Measurements from ENCODE around the gene DUOX1.
"Not testable (repeated sequence)": the region's sequence is repeated elsewhere in the genome, so short reads cannot be mapped to it uniquely, and the experiment has no call there.

Gene DUOX1

GRCh38 chr15:45134046-45134445, 4.3 kb downstream of the DUOX1 start:
- Histone ChIP-seq H3K4me1 (ENCODE audit: insufficient read depth, low read length, poor library complexity, severe bottlenecking) (no peaks in the 10 kb centered on the region), H3K9ac (ENCODE audit: low read depth, low read length, poor library complexity, severe bottlenecking) (no peak overlapping the region), H3K79me2 (ENCODE audit: insufficient read depth, low read length) (no peaks in the 10 kb centered on the region), H4K20me1 (ENCODE audit: insufficient read depth, low read length, poor library complexity, severe bottlenecking) (no peaks in the 10 kb centered on the region), H3K4me3 (ENCODE audit: low read length, poor library complexity, severe bottlenecking) (no peak overlapping the region), H2AFZ (ENCODE audit: low read length) (no peak overlapping the region), H3K4me2 (ENCODE audit: low read depth, low read length, poor library complexity, severe bottlenecking) (no peak overlapping the region), H3K27me3 (ENCODE audit: insufficient read depth, low read length, poor library complexity, severe bottlenecking) (no peaks in the 10 kb centered on the region), H3K36me3 (ENCODE audit: insufficient read depth, low read length) (no peaks in the 10 kb centered on the region), H3K9me3 (ENCODE audit: insufficient read depth, low read depth, low read length) (no peaks in the 10 kb centered on the region), H3F3A (ENCODE audit: low read depth) (no peaks in the 10 kb centered on the region), H3K9me2 (replicated peaks; ENCODE audit: low read depth, low read length) (no peaks in the 10 kb centered on the region)
- TF ChIP-seq CTCF (conservative IDR thresholded peaks at IDR 0.05; ENCODE audit: low read length) (no peak), EZH2phosphoT487 (IDR thresholded peaks at IDR 0.05; ENCODE audit: borderline replicate concordance) (no peak)

DNA sequence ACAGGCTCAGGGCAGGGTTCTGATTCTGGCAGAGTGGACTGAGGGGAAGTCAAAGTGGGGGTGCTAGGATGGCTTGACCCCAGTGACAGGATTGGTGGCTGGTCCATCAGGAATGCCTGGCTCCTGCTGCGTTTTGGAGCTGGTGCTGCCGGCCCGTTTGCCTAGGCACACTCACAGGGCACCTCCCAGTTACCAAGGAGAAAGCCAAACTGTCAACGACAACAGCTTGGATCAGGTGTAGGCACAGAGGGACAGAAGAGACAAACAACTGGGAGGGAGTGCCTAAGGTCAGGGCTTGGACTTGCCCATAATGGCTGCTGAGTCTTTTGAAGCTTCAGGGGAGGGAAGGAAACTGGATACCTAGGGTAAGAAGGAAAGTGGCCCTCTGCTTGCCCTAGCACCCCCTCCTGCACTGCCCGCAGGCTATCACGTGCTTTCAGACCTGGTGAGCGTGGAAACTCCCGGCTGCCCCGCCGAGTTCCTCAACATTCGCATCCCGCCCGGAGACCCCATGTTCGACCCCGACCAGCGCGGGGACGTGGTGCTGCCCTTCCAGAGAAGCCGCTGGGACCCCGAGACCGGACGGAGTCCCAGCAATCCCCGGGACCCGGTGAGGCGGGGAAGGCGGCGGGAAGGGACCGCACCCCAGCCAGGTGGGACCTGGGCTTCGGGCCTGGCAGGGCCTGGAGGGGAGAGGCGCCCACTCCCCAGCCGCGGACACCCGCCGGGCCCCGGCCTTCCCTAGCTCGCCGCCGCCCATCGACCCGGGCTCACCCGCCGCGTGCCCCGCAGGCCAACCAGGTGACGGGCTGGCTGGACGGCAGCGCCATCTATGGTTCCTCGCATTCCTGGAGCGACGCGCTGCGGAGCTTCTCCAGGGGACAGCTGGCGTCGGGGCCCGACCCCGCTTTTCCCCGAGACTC, 5.1 kb downstream of the DUOX1 start:
- H3K27me3 ChIP-seq (ENCODE audit: insufficient read depth, low read length, poor library complexity, severe bottlenecking) = no peaks in the 10 kb centered on the region
- no peaks in the 10 kb centered on the region for H3K36me3 ChIP-seq (ENCODE audit: insufficient read depth, low read length)
- H4K20me1 ChIP-seq (ENCODE audit: insufficient read depth, low read length, poor library complexity, severe bottlenecking) = no peaks in the 10 kb centered on the region
- no peaks in the 10 kb centered on the region for H3K9me3 ChIP-seq (ENCODE audit: insufficient read depth, low read depth, low read length)
- H3K4me3 ChIP-seq (ENCODE audit: low read length, poor library complexity, severe bottlenecking) = no peak overlapping the region
- H3K4me1 ChIP-seq (ENCODE audit: insufficient read depth, low read length, poor library complexity, severe bottlenecking) = no peaks in the 10 kb centered on the region
- no peak overlapping the region for H3K9ac ChIP-seq (ENCODE audit: low read depth, low read length, poor library complexity, severe bottlenecking)
- no peak for TF ChIP-seq EZH2phosphoT487 (IDR thresholded peaks at IDR 0.05; ENCODE audit: borderline replicate concordance)
- no peak for TF ChIP-seq CTCF (conservative IDR thresholded peaks at IDR 0.05; ENCODE audit: low read length)
- no peaks in the 10 kb centered on the region for H3K9me2 ChIP-seq (replicated peaks; ENCODE audit: low read depth, low read length)
- no peaks in the 10 kb centered on the region for H3K79me2 ChIP-seq (ENCODE audit: insufficient read depth, low read length)
- no peak overlapping the region for H2AFZ ChIP-seq (ENCODE audit: low read length)
- no peaks in the 10 kb centered on the region for H3F3A ChIP-seq (ENCODE audit: low read depth)
- H3K4me2 ChIP-seq (ENCODE audit: low read depth, low read length, poor library complexity, severe bottlenecking) = no peak overlapping the region

- not testable (repeated sequence) for H3K36me3 ChIP-seq (ENCODE audit: insufficient read depth, low read length); H3K9me2 ChIP-seq (replicated peaks; ENCODE audit: low read depth, low read length); H3K27me3 ChIP-seq (ENCODE audit: insufficient read depth, low read length, poor library complexity, severe bottlenecking); H2AFZ ChIP-seq (ENCODE audit: low read length); H3F3A ChIP-seq (ENCODE audit: low read depth); H3K4me1 ChIP-seq (ENCODE audit: insufficient read depth, low read length, poor library complexity, severe bottlenecking); H3K4me3 ChIP-seq (ENCODE audit: low read length, poor library complexity, severe bottlenecking); H3K79me2 ChIP-seq (ENCODE audit: insufficient read depth, low read length); H3K9ac ChIP-seq (ENCODE audit: low read depth, low read length, poor library complexity, severe bottlenecking); H3K9me3 ChIP-seq (ENCODE audit: insufficient read depth, low read depth, low read length); H3K4me2 ChIP-seq (ENCODE audit: low read depth, low read length, poor library complexity, severe bottlenecking); H4K20me1 ChIP-seq (ENCODE audit: insufficient read depth, low read length, poor library complexity, severe bottlenecking)
Measured at GRCh38 chr15:45135705-45136377, 6.0 kb downstream of the DUOX1 start.
